Heart right ventricle (tissue), 16 donors: ENCODE data around the gene OPRPN. TPM values are rescaled to one million over a fixed set of nuclear protein-coding genes. Genes with fewer than 3 reads are reported as not detected.

Experiments
- ATAC-seq, 8 donors: fragments of 200-7000 bp; cut with Tn5 transposase; one replicate each; pipeline ENCODE4 v1.9.1; 2020; ENCODE audit warnings: mild to moderate bottlenecking in 8 of 8, moderate library complexity in 8 of 8, moderate number of reproducible peaks in 1 of 8
- DNase-seq, 2 donors: peaks; one replicate each; pipeline ENCODE4 v3.0.0-alpha.2; 2020
- H3K27ac ChIP-seq, 10 donors: fragments of 200-600 bp; sonication (generic) in 2 of 10; one replicate each; pipeline versions ENCODE4 v1.5.0 to v1.8.0; 2020 to 2022; ENCODE audit warnings: mild to moderate bottlenecking in 3 of 10
- H3K27me3 ChIP-seq, 7 donors: fragments of 200-600 bp; one replicate each; pipeline ENCODE4 v1.8.0; 2021 to 2022; ENCODE audit warnings: mild to moderate bottlenecking in 2 of 7
- H3K36me3 ChIP-seq, 9 donors: fragments of 200-600 bp; sonication (generic) in 1 of 9; one replicate each; pipeline versions ENCODE4 v1.5.0 to v1.8.0; 2020 to 2022; ENCODE audit warnings: mild to moderate bottlenecking in 2 of 9
- H3K4me1 ChIP-seq, 9 donors: fragments of 200-600 bp; sonication (generic) in 1 of 9; one replicate each; pipeline versions ENCODE4 v1.5.0 to v1.8.0; 2020 to 2022; ENCODE audit warnings: mild to moderate bottlenecking in 4 of 9
- H3K4me3 ChIP-seq, 10 donors: fragments of 200-600 bp; sonication (generic) in 2 of 10; one replicate each; pipeline versions ENCODE4 v1.5.0 to v1.8.0; 2020 to 2022; ENCODE audit warnings: mild to moderate bottlenecking in 7 of 10, moderate library complexity in 2 of 10
- H3K9me3 ChIP-seq, 11 donors: fragments of 200-600 bp in 10 of 11; sonication (generic) in 2 of 11; one replicate each; pipeline versions ENCODE4 v1.5.0 to v1.8.0; 2013 to 2022; ENCODE audit warnings: mild to moderate bottlenecking in 2 of 11, control low read depth in 1 of 11, moderate library complexity in 1 of 11
- WGBS, 2 donors: extraction: QIAGEN DNeasy Blood & Tissue Kit; methylation state at CpG; one replicate each; pipeline ENCODE4 v1.1.7; 2013; ENCODE audit warnings: inconsistent platforms in 1 of 2; 5-methylcytosine and 5-hydroxymethylcytosine counted together
- intact Hi-C, 10 donors: fragments of 100-400 bp; cut with DNase I; formaldehyde crosslinking; loops; one replicate each; pipeline versions ENCODE4 v1.11.1 to v1.14.2; 2022
- polyA plus RNA-seq, 2 donors: library from polyadenylated mRNA; stranded (reverse); fragments of 200-250 nt; gene quantifications; one replicate each; pipeline ENCODE4 v1.2.3, GENCODE V29; 2013
- total RNA-seq, 10 donors: library from RNA; stranded (reverse); fragmentation: NEBNext Ultra II Directional in 3 of 10; extraction: Animal tissue kit (Norgen Biotek cat#: 25700) in 3 of 10; gene quantifications; one replicate each; pipeline versions ENCODE4 v1.2.1 to v1.2.4, GENCODE V29; 2021 to 2023
- TF ChIP-seq, protein P1 (sequence below), 9 donors: fragments of 200-600 bp; sonication (generic) in 2 of 9; IDR thresholded peaks; one replicate each; pipeline versions ENCODE4 v1.5.0 to v1.8.0; 2021 to 2022; ENCODE audit warnings: antibody characterized with exemption in 9 of 9, mild to moderate bottlenecking in 5 of 9, moderate library complexity in 1 of 9
- donor health status: Arrhythmogenic right ventricular cardiomyopathy.
- donor health status: ischemic (EF 13 %, LVEDD 7.1; RV severe dilation, severe dysfunction).
- donor health status: healthy with polysubstance abuse.
- donor health status: DM: no; HTN: yes; CAD: no.
- donor health status: DM: no; HTN: no; CAD: no.
- donor health status: ischemic (EF 25% LVEDD 6.9; RV normal size, moderate dysfunction).
- donor health status: ischemic (EF 25% LVEDD 5.7; RV mildly dilated, moderate dysfunction).
- donor health status: healthy.
- donor health status: DM: yes; HTN: yes; CAD: no.
- donor health status: Ischemic cardiomyopathy.
- donor health status: ischemic (EF 35%, LVEDD 5.7; RV mildly dilated, moderate dysfunction).
- donor health status: nonischemic (EF 11% LVEDD 7.7; RV severe dilation, severe dysfunction).
- donor health status: DM: yes; HTN: yes; CAD: no.
- donor health status: PGD.
- donor health status: ischemic (EF 29% LVEDD 5.4; RV normal size, mild dysfunction).
- donor health status: nonischemic (EF 23%, LVEDD 6.1; RV moderate dilation, normal function).

OPRPN gene
- total and polyA plus RNA-seq, 12 donors, result not detected

DNA sequence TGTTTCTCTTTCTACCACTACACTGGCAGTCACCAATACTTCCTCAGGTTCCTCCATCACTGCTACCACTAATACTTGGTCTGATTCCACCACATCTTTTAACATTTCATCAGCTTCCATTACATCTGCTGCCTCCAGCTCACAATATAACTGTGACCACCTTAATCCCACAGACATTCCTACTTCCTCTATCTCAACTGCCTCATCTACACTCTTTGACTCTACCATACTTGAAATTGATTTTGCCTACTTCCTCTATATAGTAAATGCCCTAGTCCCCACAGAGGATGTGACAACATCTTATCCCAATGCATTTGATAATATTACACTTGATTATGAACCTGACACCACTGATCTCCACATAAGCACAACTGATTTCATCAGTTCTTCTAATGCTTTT, 29.0 kb downstream of the OPRPN start:
- intact Hi-C loops, result no loop called here
- no peak overlapping the region for H3K27ac ChIP-seq
- peaks cover 0 to 18% (median 0%) of the 10 kb centered on the region in 11 donors for H3K9me3 ChIP-seq
- no peak overlapping the region for H3K4me3 ChIP-seq
- DNase-seq (no peak), ATAC-seq (no peak)
- no peaks in the 10 kb centered on the region for H3K4me1 ChIP-seq
- H3K36me3 ChIP-seq, result no peaks in the 10 kb centered on the region
- TF ChIP-seq, protein P1, sequence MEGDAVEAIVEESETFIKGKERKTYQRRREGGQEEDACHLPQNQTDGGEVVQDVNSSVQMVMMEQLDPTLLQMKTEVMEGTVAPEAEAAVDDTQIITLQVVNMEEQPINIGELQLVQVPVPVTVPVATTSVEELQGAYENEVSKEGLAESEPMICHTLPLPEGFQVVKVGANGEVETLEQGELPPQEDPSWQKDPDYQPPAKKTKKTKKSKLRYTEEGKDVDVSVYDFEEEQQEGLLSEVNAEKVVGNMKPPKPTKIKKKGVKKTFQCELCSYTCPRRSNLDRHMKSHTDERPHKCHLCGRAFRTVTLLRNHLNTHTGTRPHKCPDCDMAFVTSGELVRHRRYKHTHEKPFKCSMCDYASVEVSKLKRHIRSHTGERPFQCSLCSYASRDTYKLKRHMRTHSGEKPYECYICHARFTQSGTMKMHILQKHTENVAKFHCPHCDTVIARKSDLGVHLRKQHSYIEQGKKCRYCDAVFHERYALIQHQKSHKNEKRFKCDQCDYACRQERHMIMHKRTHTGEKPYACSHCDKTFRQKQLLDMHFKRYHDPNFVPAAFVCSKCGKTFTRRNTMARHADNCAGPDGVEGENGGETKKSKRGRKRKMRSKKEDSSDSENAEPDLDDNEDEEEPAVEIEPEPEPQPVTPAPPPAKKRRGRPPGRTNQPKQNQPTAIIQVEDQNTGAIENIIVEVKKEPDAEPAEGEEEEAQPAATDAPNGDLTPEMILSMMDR (IDR thresholded peaks at IDR 0.05), result no peak
- H3K27me3 ChIP-seq, result no peaks in the 10 kb centered on the region

DNA sequence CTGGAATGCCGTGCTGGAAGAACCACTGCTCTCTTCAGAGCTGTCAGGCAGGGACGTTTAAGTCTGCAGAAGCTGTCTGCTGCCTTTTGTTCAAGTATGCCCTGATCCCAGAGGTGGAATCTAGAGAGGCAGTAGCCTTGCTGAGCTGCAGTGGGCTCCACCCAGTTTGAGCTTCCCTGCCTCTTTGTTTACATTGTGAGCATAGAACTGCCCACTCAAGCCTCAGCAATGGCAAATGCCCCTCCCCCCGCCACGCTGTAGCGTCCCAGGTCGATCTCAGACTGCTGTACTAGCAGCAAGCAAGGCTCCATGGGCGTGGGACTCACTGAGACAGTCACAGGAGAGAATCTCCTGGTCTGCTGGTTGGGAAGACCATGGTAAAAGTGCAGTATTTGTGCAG, 39.5 kb downstream of the OPRPN start:
- ATAC-seq (no peak), DNase-seq (no peak)
- intact Hi-C loops, result no loop called here
- Histone ChIP-seq H3K27me3 (no peaks in the 10 kb centered on the region), H3K36me3 (no peaks in the 10 kb centered on the region), H3K9me3 (no peaks in the 10 kb centered on the region), H3K4me1 (no peaks in the 10 kb centered on the region), H3K4me3 (no peak overlapping the region), H3K27ac (no peak overlapping the region)
- TF ChIP-seq, protein P1 (IDR thresholded peaks at IDR 0.05), result no peak
- WGBS, 2 donors, result 52 to 53% methylated on average over 7 of the region's 7 CpGs

DNA sequence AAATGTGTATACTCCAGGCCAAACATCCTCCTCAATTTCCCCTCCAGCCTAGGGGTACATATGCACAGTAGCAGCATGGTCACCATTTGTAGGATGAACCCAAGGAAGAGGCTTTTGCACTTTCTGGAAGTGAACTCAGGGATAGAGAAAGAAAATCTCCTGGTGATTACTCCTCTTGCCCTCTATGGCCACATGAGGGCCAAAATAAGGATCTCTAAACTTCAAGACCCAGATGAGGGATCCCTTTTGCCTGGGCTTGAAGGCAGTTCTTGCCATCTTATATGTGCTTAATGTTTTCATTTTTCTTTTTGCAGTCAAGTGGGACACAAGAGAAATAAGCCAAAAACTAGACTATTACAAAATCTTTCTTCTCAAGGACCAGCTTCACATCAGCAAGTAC, 44.7 kb downstream of the OPRPN start:
- intact Hi-C loops, result no loop called here
- no peaks in the 10 kb centered on the region for H3K9me3 ChIP-seq
- H3K27me3 ChIP-seq, result no peaks in the 10 kb centered on the region
- DNase-seq, result no peak
- no peak for ATAC-seq
- TF ChIP-seq, protein P1 (IDR thresholded peaks at IDR 0.05), result no peak
- no peaks in the 10 kb centered on the region for H3K36me3 ChIP-seq
- H3K4me3 ChIP-seq, result no peak overlapping the region
- no peaks in the 10 kb centered on the region for H3K4me1 ChIP-seq
- no peak overlapping the region for H3K27ac ChIP-seq

DNA sequence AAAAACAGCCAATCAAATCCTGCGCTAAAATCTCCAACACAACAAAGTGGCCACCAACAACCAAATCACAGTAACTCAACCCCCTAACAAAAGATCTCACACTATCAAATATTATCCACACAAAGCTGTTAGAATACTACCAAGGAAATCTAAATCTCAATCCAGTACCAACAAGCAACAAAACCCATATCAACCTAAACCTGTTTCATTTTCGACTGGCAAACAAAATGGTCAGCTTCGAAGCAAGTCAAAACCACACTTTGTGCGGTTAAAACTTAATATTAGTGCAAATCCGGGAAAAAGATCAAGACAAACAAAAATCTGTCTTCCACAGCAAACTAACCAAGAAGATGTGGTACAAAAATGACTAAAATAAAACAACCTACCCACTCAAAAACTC, 45.6 kb downstream of the OPRPN start:
- 86 to 89% methylated on average over 5 of the region's 5 CpGs for WGBS, 2 donors
- no peaks in the 10 kb centered on the region for H3K4me1 ChIP-seq
- intact Hi-C loops, result no loop called here
- DNase-seq (no peak), ATAC-seq (no peak)
- no peaks in the 10 kb centered on the region for H3K36me3 ChIP-seq
- TF ChIP-seq, protein P1 (IDR thresholded peaks at IDR 0.05), result no peak
- no peak overlapping the region for H3K4me3 ChIP-seq
- H3K27me3 ChIP-seq, result no peaks in the 10 kb centered on the region
- H3K9me3 ChIP-seq, result no peaks in the 10 kb centered on the region
- no peak overlapping the region for H3K27ac ChIP-seq

DNA sequence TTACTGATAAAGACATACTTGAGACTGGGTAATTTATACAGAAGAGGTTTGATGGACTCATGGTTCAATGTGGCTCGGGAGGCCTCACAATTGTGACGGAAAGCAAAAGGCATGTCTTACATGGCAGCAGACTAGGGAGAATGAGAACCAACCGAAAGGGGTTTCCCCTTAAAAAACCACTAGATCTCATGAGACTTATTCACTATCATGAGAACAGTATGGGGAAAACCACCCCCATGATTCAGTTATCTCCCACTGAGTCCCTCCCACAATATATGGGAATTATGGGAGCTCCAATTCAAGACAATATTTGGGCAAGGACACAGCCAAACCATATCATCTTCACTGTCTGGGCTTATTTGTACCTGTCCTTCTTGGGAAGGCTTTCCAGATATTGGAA, 51.5 kb downstream of the OPRPN start:
- WGBS, 2 donors, result 75 to 81% methylated on average over 3 of the region's 3 CpGs
- TF ChIP-seq, protein P1 (IDR thresholded peaks at IDR 0.05), result no peak
- Histone ChIP-seq H3K36me3 (no peaks in the 10 kb centered on the region), H3K27me3 (no peaks in the 10 kb centered on the region), H3K4me3 (no peak overlapping the region), H3K27ac (no peak overlapping the region), H3K9me3 (peaks cover 0 to 14% (median 0%) of the 10 kb centered on the region in 11 donors), H3K4me1 (no peaks in the 10 kb centered on the region)
- no peak for DNase-seq
- intact Hi-C loops, result no loop called here
- ATAC-seq, result no peak
